ENCODE measurements around the gene SHC3. TPM values are rescaled to one million over a fixed set of nuclear protein-coding genes. Genes with fewer than 3 reads are reported as not detected.

The SHC3 gene
- total RNA-seq, 1 experiment from 2014 or later: 1.8 TPM

GRCh38 chr9:88975966-88976889, 202.4 kb downstream of the SHC3 start:
- Histone ChIP-seq H2BK5ac (ENCODE audit: insufficient read length, low read length) (no peak overlapping the region), H2BK15ac (ENCODE audit: low read depth, low read length) (no peak overlapping the region), H3K4me1 (ENCODE audit: insufficient read depth, low read length) (no peaks in the 10 kb centered on the region), H2BK12ac (ENCODE audit: insufficient read length, low read depth, low read length) (no peak overlapping the region), H2BK120ac (ENCODE audit: low read depth, low read length, poor library complexity, severe bottlenecking) (no peak overlapping the region), H2AK5ac (ENCODE audit: insufficient read length, low read length) (no peak overlapping the region), H4K5ac (ENCODE audit: insufficient read length, low read depth, low read length) (no peak overlapping the region), H3K18ac (ENCODE audit: insufficient read length, low read depth, low read length) (no peak overlapping the region), H3T11ph (ENCODE audit: low read length) (no peak overlapping the region), H3K23me2 (ENCODE audit: insufficient read length, low read depth, low read length, poor library complexity, severe bottlenecking) (no peaks in the 10 kb centered on the region), H3K9ac (ENCODE audit: extremely low read depth, insufficient read length, low read length) (no peak overlapping the region), H3K23ac (ENCODE audit: insufficient read length, low read depth, low read length) (no peak overlapping the region), H3K79me2 (ENCODE audit: insufficient read depth, low read length) (no peaks in the 10 kb centered on the region), H3K14ac (ENCODE audit: insufficient read depth, low read length) (no peak overlapping the region), H4K20me1 (ENCODE audit: control insufficient read depth, insufficient read depth, insufficient read length) (no peaks in the 10 kb centered on the region), H2BK20ac (ENCODE audit: low read depth, low read length, poor library complexity, severe bottlenecking) (no peak overlapping the region), H3K27me3 (ENCODE audit: insufficient read depth, low read length) (no peaks in the 10 kb centered on the region), H2AFZ (ENCODE audit: low read length) (no peak overlapping the region), H3K9me3 (ENCODE audit: control insufficient read depth, low read depth, low read length) (peaks cover 5% of the 10 kb centered on the region), H3K79me1 (ENCODE audit: insufficient read depth, low read depth, low read length, poor library complexity, severe bottlenecking) (no peaks in the 10 kb centered on the region), H3K4me2 (ENCODE audit: insufficient read depth, insufficient read length, low read length) (no peak overlapping the region), H4K91ac (ENCODE audit: insufficient read length, low read depth, low read length) (no peak overlapping the region), H3K27ac (ENCODE audit: insufficient read length, low read depth, low read length) (no peak overlapping the region), H3K4ac (ENCODE audit: low read depth, low read length) (no peak overlapping the region), H3K56ac (ENCODE audit: insufficient read length, low read depth, low read length) (no peak overlapping the region), H4K8ac (replicated peaks; ENCODE audit: insufficient read length, low read depth, low read length) (no peak overlapping the region)
- H3K36me3 Mint-ChIP-seq (ENCODE audit: insufficient read depth in 1 of 3, low read depth in 3 of 3): peaks cover 2 to 6% (median 3%) of the 10 kb centered on the region in 3 experiments; a peak in 6 of 7 replicates
- no peak for DNase-seq
- H3K4me1 Mint-ChIP-seq: peaks cover 0 to 3% of the 10 kb centered on the region in 2 experiments
- H3K27ac Mint-ChIP-seq: no peak overlapping the region
- H3K4me3 Mint-ChIP-seq: no peak overlapping the region
- no peaks in the 10 kb centered on the region for H3K27me3 Mint-ChIP-seq (ENCODE audit: low read depth)
- no peak for TF ChIP-seq CTCF (conservative IDR thresholded peaks at IDR 0.05)
- no CpG with 5 or more reads among the region's 8 CpGs for WGBS (ENCODE audit: extremely low coverage, insufficient read length, low lambda C conversion rate)
- H3K9me3 Mint-ChIP-seq: peaks cover 7% of the 10 kb centered on the region in 2 experiments; a peak in 4 of 5 replicates

Data from H9 (cell line).